ENCODE results near the gene ROS1.

Gene ROS1

GRCh38 chr6:117276778-117277316 lies 148.9 kb downstream of the ROS1 start:
- no peak for DNase-seq (ENCODE audit: low read depth)
- TF ChIP-seq MAX (IDR thresholded peaks at IDR 0.05; ENCODE audit: low read depth, low read length) (no peak), CTCF (IDR thresholded peaks at IDR 0.05; ENCODE audit: low read depth, low read length) (no peak), POLR2A (IDR thresholded peaks at IDR 0.05; ENCODE audit: extremely low read depth, insufficient read length) (no peak), MYC (IDR thresholded peaks at IDR 0.05; ENCODE audit: low read depth, low read length) (no peak)
- no peak overlapping the region for H3K4me3 ChIP-seq (ENCODE audit: low read depth, low read length)

GRCh38 chr6:117275711-117276110 lies 150.0 kb downstream of the ROS1 start:
- no peak for DNase-seq (ENCODE audit: low read depth)
- no peak overlapping the region for H3K4me3 ChIP-seq (ENCODE audit: low read depth, low read length)
- TF ChIP-seq CTCF (IDR thresholded peaks at IDR 0.05; ENCODE audit: low read depth, low read length) (no peak), MYC (IDR thresholded peaks at IDR 0.05; ENCODE audit: low read depth, low read length) (no peak), MAX (IDR thresholded peaks at IDR 0.05; ENCODE audit: low read depth, low read length) (no peak), POLR2A (IDR thresholded peaks at IDR 0.05; ENCODE audit: extremely low read depth, insufficient read length) (no peak)

GRCh38 chr6:117275205-117275604 lies 150.5 kb downstream of the ROS1 start:
- no peak overlapping the region for H3K4me3 ChIP-seq (ENCODE audit: low read depth, low read length)
- TF ChIP-seq POLR2A (IDR thresholded peaks at IDR 0.05; ENCODE audit: extremely low read depth, insufficient read length) (no peak), CTCF (IDR thresholded peaks at IDR 0.05; ENCODE audit: low read depth, low read length) (no peak), MYC (IDR thresholded peaks at IDR 0.05; ENCODE audit: low read depth, low read length) (no peak), MAX (IDR thresholded peaks at IDR 0.05; ENCODE audit: low read depth, low read length) (no peak)
- no peak for DNase-seq (ENCODE audit: low read depth)

- H3K4me3 ChIP-seq (ENCODE audit: low read depth, low read length): no peak overlapping the region
- DNase-seq (ENCODE audit: low read depth): no peak
- TF ChIP-seq MAX (IDR thresholded peaks at IDR 0.05; ENCODE audit: low read depth, low read length) (no peak), CTCF (IDR thresholded peaks at IDR 0.05; ENCODE audit: low read depth, low read length) (no peak), MYC (IDR thresholded peaks at IDR 0.05; ENCODE audit: low read depth, low read length) (no peak), POLR2A (IDR thresholded peaks at IDR 0.05; ENCODE audit: extremely low read depth, insufficient read length) (no peak)
Measured at GRCh38 chr6:117272891-117273290, 152.9 kb downstream of the ROS1 start.

GRCh38 chr6:117272032-117272866 lies 153.5 kb downstream of the ROS1 start:
- no peak for DNase-seq (ENCODE audit: low read depth)
- TF ChIP-seq POLR2A (IDR thresholded peaks at IDR 0.05; ENCODE audit: extremely low read depth, insufficient read length) (no peak), CTCF (IDR thresholded peaks at IDR 0.05; ENCODE audit: low read depth, low read length) (no peak), MAX (IDR thresholded peaks at IDR 0.05; ENCODE audit: low read depth, low read length) (no peak), MYC (IDR thresholded peaks at IDR 0.05; ENCODE audit: low read depth, low read length) (no peak)
- H3K4me3 ChIP-seq (ENCODE audit: low read depth, low read length): no peak overlapping the region

Data from NB4 (cell line).